IMR-90 (cell line): ENCODE measurements around the gene RPS6KL1. TPM values are rescaled to one million over a fixed set of nuclear protein-coding genes. Genes with fewer than 3 reads are reported as not detected.

Experiments
- ATAC-seq: fragments of 200-7000 bp; cut with Tn5 transposase; 2 replicates; pipeline ENCODE4 v1.9.1; 2020; ENCODE audit warnings: low read depth, mild to moderate bottlenecking, moderate library complexity
- BruUV-seq: library from RNA; stranded (reverse); fragments of 400-500 nt; replicated peaks from 2 replicates; lab custom pipeline; 2021; lab: Mats Ljungman, UMichigan
- CTCF ChIA-PET: fragments of 300-600 bp; formaldehyde crosslinking; extraction: SDS; loops from one replicate; lab custom pipeline; 2021; ENCODE audit warnings: antibody characterized with exemption; lab: Yijun Ruan, JAX
- POLR2A ChIA-PET: fragments of 300-600 bp; sonication (Branson Sonifier 250); formaldehyde crosslinking; loops from one replicate; lab custom pipeline; 2022; ENCODE audit warnings: antibody characterized with exemption; ENCODE audit not compliant: unreplicated experiment; lab: Charles Lee
- DNase-seq: peaks from one replicate; pipeline ENCODE4 v3.0.0; 2013
- H2AFZ ChIP-seq: replicated peaks from 2 replicates; pipeline ENCODE3; 2013; ENCODE audit warnings: low read length, mild to moderate bottlenecking; ENCODE audit not compliant: poor library complexity
- H2AK5ac ChIP-seq: 2 replicates; pipeline ENCODE4 v1.6.1; 2013; ENCODE audit warnings: low read depth, low read length, inconsistent platforms
- H2AK9ac ChIP-seq: replicated peaks from 2 replicates; pipeline ENCODE3; 2013; ENCODE audit warnings: mild to moderate bottlenecking, low read depth, low read length, moderate library complexity; ENCODE audit not compliant: poor library complexity
- H2BK120ac ChIP-seq: 2 replicates; pipeline ENCODE4 v1.6.1; 2013; ENCODE audit warnings: low read depth, low read length, inconsistent platforms
- H2BK15ac ChIP-seq: 3 replicates; pipeline ENCODE4 v1.6.1; 2013; ENCODE audit warnings: low read depth, low read length, inconsistent platforms
- H2BK20ac ChIP-seq: 2 replicates; pipeline ENCODE4 v1.6.1; 2013; ENCODE audit warnings: low read depth, mild to moderate bottlenecking, inconsistent platforms, low read length, moderate library complexity
- H2BK5ac ChIP-seq: 2 replicates; pipeline ENCODE4 v1.6.1; 2013; ENCODE audit warnings: mild to moderate bottlenecking, low read depth, low read length, inconsistent platforms; ENCODE audit not compliant: poor library complexity, severe bottlenecking
- H3K14ac ChIP-seq: replicated peaks from 2 replicates; pipeline ENCODE4 v1.6.1; 2013; ENCODE audit warnings: low read depth, low read length, inconsistent platforms
- H3K18ac ChIP-seq: 2 replicates; pipeline ENCODE4 v1.6.1; 2013; ENCODE audit warnings: low read depth, low read length, control low read depth
- H3K23ac ChIP-seq: 2 replicates; pipeline ENCODE4 v1.6.1; 2013; ENCODE audit warnings: low read depth, low read length, inconsistent platforms
- H3K27ac ChIP-seq: 2 replicates; pipeline ENCODE4 v1.5.1; 2013; ENCODE audit warnings: mild to moderate bottlenecking, control low read depth, low read length; ENCODE audit not compliant: insufficient read depth
- H3K27me3 ChIP-seq: 2 replicates; pipeline ENCODE4 v1.6.1; 2013; ENCODE audit warnings: low read length; ENCODE audit not compliant: control insufficient read depth, insufficient read depth
- H3K36me3 ChIP-seq: 2 replicates; pipeline ENCODE4 v1.6.1; 2013; ENCODE audit warnings: low read length, mixed read lengths; ENCODE audit not compliant: control insufficient read depth, insufficient read depth
- H3K4ac ChIP-seq: 2 replicates; pipeline ENCODE4 v1.6.1; 2013; ENCODE audit warnings: low read depth, low read length, inconsistent platforms
- H3K4me1 ChIP-seq: 2 replicates; pipeline ENCODE4 v1.6.1; 2013; ENCODE audit warnings: low read length, mixed read lengths; ENCODE audit not compliant: control insufficient read depth, insufficient read depth
- H3K4me2 ChIP-seq: 2 replicates; pipeline ENCODE4 v1.6.1; 2013; ENCODE audit warnings: low read depth, mild to moderate bottlenecking, control low read depth, low read length, moderate library complexity
- H3K4me3 ChIP-seq: 2 replicates; pipeline ENCODE4 v1.5.1; 2013; ENCODE audit warnings: low read depth, mild to moderate bottlenecking, control low read depth, low read length, moderate library complexity; ENCODE audit not compliant: insufficient read depth
- H3K56ac ChIP-seq: 2 replicates; pipeline ENCODE4 v1.6.1; 2013; ENCODE audit warnings: low read length, inconsistent platforms; ENCODE audit not compliant: insufficient read depth; ENCODE audit errors: extremely low read depth
- H3K79me1 ChIP-seq, 2 experiments: 2 replicates each; pipeline ENCODE4 v1.6.1; 2013; ENCODE audit warnings: low read length in 2 of 2, inconsistent platforms in 1 of 2, low read depth in 1 of 2
- H3K9ac ChIP-seq: 2 replicates; pipeline ENCODE4 v1.6.1; 2013; ENCODE audit warnings: low read depth, low read length, control low read depth
- H3K9me1 ChIP-seq: 2 replicates; pipeline ENCODE4 v1.6.1; 2013; ENCODE audit warnings: low read length, inconsistent platforms; ENCODE audit not compliant: insufficient read depth
- H3K9me3 ChIP-seq: 2 replicates; pipeline ENCODE4 v1.6.1; 2013; ENCODE audit warnings: low read length; ENCODE audit not compliant: control insufficient read depth, insufficient read depth
- H4K20me1 ChIP-seq: 2 replicates; pipeline ENCODE4 v1.6.1; 2013; ENCODE audit warnings: low read length, inconsistent platforms; ENCODE audit not compliant: insufficient read depth
- H4K5ac ChIP-seq: 2 replicates; pipeline ENCODE4 v1.6.1; 2013; ENCODE audit warnings: mild to moderate bottlenecking, low read depth, low read length, control low read depth
- H4K8ac ChIP-seq, 2 experiments: 2 replicates each; pipeline ENCODE4 v1.6.1; 2013; ENCODE audit warnings: low read depth in 2 of 2, low read length in 2 of 2, control low read depth in 1 of 2, inconsistent platforms in 1 of 2
- H4K91ac ChIP-seq: 2 replicates; pipeline ENCODE4 v1.6.1; 2013; ENCODE audit warnings: low read depth, low read length, inconsistent platforms; ENCODE audit not compliant: insufficient read depth
- CEBPB ChIP-seq: IDR thresholded peaks from 2 replicates; pipeline ENCODE4 v1.6.1; 2012; ENCODE audit warnings: low read depth, low read length, improper control_type of control experiment
- CHD1 ChIP-seq: IDR thresholded peaks from 2 replicates; pipeline ENCODE4 v1.6.1; 2012; ENCODE audit warnings: low read depth, low read length, improper control_type of control experiment
- FOS ChIP-seq: fragments of 150-350 bp; IDR thresholded peaks from 2 replicates; pipeline ENCODE4 v1.6.1; 2016; ENCODE audit warnings: low read depth, low read length
- MAFK ChIP-seq: IDR thresholded peaks from 2 replicates; pipeline ENCODE4 v1.6.1; 2012; ENCODE audit warnings: low read depth, low read length, improper control_type of control experiment
- MAZ ChIP-seq: IDR thresholded peaks from 2 replicates; pipeline ENCODE4 v1.6.1; 2012; ENCODE audit warnings: low read depth, mild to moderate bottlenecking, low read length, improper control_type of control experiment, moderate library complexity, borderline replicate concordance
- NFE2L2 ChIP-seq: fragments of 150-350 bp; IDR thresholded peaks from 2 replicates; pipeline ENCODE4 v1.6.1; 2016; ENCODE audit warnings: low read depth, mild to moderate bottlenecking, low read length
- POLR2A ChIP-seq: IDR thresholded peaks from 2 replicates; pipeline ENCODE4 v1.6.1; 2012; ENCODE audit warnings: mild to moderate bottlenecking, low read depth, low read length
- RCOR1 ChIP-seq: IDR thresholded peaks from 2 replicates; pipeline ENCODE4 v1.6.1; 2012; ENCODE audit warnings: mild to moderate bottlenecking, low read length, improper control_type of control experiment; ENCODE audit not compliant: insufficient replicate concordance
- RFX5 ChIP-seq: IDR thresholded peaks from 2 replicates; pipeline ENCODE4 v1.8.0; 2012; ENCODE audit warnings: low read depth, mild to moderate bottlenecking, low read length, moderate library complexity
- SMC3 ChIP-seq: fragments of 150-350 bp; IDR thresholded peaks from 2 replicates; pipeline ENCODE4 v1.6.1; 2016; ENCODE audit warnings: low read depth, mild to moderate bottlenecking, antibody characterized with exemption, low read length, moderate library complexity
- USF2 ChIP-seq: fragments of 150-350 bp; IDR thresholded peaks from 2 replicates; pipeline ENCODE4 v1.6.1; 2017; ENCODE audit warnings: mild to moderate bottlenecking, antibody characterized with exemption, low read length, low read depth
- WGBS, 2 experiments: methylation state at CpG; one replicate each; pipeline versions ENCODE4 v1.1.5 to v1.1.7; 2013; ENCODE audit warnings: missing lambda C conversion rate in 2 of 2; ENCODE audit not compliant: insufficient read length in 1 of 2; ENCODE audit errors: extremely low coverage in 2 of 2; 5-methylcytosine and 5-hydroxymethylcytosine counted together
- dilution Hi-C: fragments of 300-500 bp; cut with HindIII; formaldehyde crosslinking; loops from one replicate; pipeline ENCODE4 v1.14.3; 2018; ENCODE audit warnings: low sequenced_read_pairs; ENCODE audit not compliant: unreplicated experiment
- in situ Hi-C: fragments of 300-500 bp; cut with MboI; formaldehyde crosslinking; loops from 3 replicates; pipeline ENCODE4 v1.14.3; 2019; ENCODE audit warnings: low sequenced_read_pairs, inconsistent platforms, mixed read lengths
- intact Hi-C: fragments of 100-400 bp; cut with micrococcal nuclease; formaldehyde crosslinking; loops from 2 replicates; pipeline ENCODE4 v1.10.0; 2022
- polyA plus RNA-seq, 3 experiments: library from polyadenylated mRNA; depleted of rRNA; stranded (reverse); fragments of >200 nt; gene quantifications; 2 replicates each; pipeline ENCODE4 v1.2.3, GENCODE V29; 2012; ENCODE audit warnings: low replicate concordance in 1 of 3
- total RNA-seq: library from RNA; depleted of rRNA; stranded (reverse); fragments of >200 nt; gene quantifications from 2 replicates; pipeline ENCODE4 v1.2.3, GENCODE V29; 2012

Gene RPS6KL1
- total and polyA plus RNA-seq, 2 of the 4 experiments (the other 2 are of a cell fraction) = 0.72 to 1.7 TPM

GRCh38 chr14:74904635-74905503, 18.2 kb downstream of the RPS6KL1 start:
- POLR2A ChIA-PET = interaction anchor here (1.6 kb wide), 1 partner anchor 44 kb away, joined by 3 read pairs; no protein-coding TSS in a partner anchor
- dilution Hi-C loops (no loop called here), in situ Hi-C loops (loop anchor here (5.0 kb wide), 1 partner anchor 43 kb away; no protein-coding TSS in a partner anchor), intact Hi-C loops (loop anchor here (1.0 kb wide), 1 partner anchor 44 kb away; no protein-coding TSS in a partner anchor)
- no peak overlapping the region for H4K8ac ChIP-seq
- H2AFZ ChIP-seq = no peak overlapping the region
- no peak overlapping the region for H3K23ac ChIP-seq
- H3K9me3 ChIP-seq = no peaks in the 10 kb centered on the region
- H4K5ac ChIP-seq = no peak overlapping the region
- H2BK20ac ChIP-seq = no peak overlapping the region
- H3K14ac ChIP-seq = no peak overlapping the region
- 60% methylated on average over 1 of the region's 6 CpGs; no CpG with 5 or more reads in 1 of the 2 experiments for WGBS, 2 experiments
- H2BK15ac ChIP-seq = no peak overlapping the region
- no peak overlapping the region for H3K4ac ChIP-seq
- peaks cover 8% of the 10 kb centered on the region for H4K20me1 ChIP-seq
- BruUV-seq = no TSS peak
- H2BK120ac ChIP-seq = no peak overlapping the region
- H3K4me3 ChIP-seq = no peak overlapping the region
- no peak overlapping the region for H4K91ac ChIP-seq
- no peak for ATAC-seq
- 0 out of 4 replicates have a peak, but pooled peaks cover 0 to under 1% of the 10 kb centered on the region in 2 experiments for H3K79me1 ChIP-seq
- CTCF ChIA-PET = interaction anchor here (0.5 to 2.9 kb wide), 7 partner anchors 11 to 1451 kb away, joined by 3 to 46 read pairs (median 4); no protein-coding TSS in a partner anchor
- no peak overlapping the region for H3K18ac ChIP-seq
- no peak overlapping the region for H2BK5ac ChIP-seq
- no peak overlapping the region for H3K56ac ChIP-seq
- no peaks in the 10 kb centered on the region; the same call in 1 of the 2 replicates for H3K4me1 ChIP-seq
- no peaks in the 10 kb centered on the region for H3K27me3 ChIP-seq
- H3K4me2 ChIP-seq = no peak overlapping the region
- no peak for DNase-seq
- no peak overlapping the region for H2AK9ac ChIP-seq
- no peak overlapping the region for H2AK5ac ChIP-seq
- TF ChIP-seq FOS (no peak), POLR2A (no peak), SMC3 (no peak), MAZ (no peak), MAFK (no peak), RCOR1 (no peak), RFX5 (no peak), USF2 (no peak), CHD1 (no peak), NFE2L2 (no peak), CEBPB (no peak)
- H3K27ac ChIP-seq = no peak overlapping the region
- no peak overlapping the region for H3K9ac ChIP-seq
- H3K36me3 ChIP-seq = peaks cover 33% of the 10 kb centered on the region
- peaks cover 3% of the 10 kb centered on the region; the same call in 1 of the 2 replicates for H3K9me1 ChIP-seq
